HCT116 (cell line): Measurements from ENCODE around the gene SVEP1.

Experiments used
- ATF3 ChIP-seq: IDR thresholded peaks from 2 replicates; pipeline ENCODE4 v1.6.1; 2012
- CTCF ChIP-seq, 3 experiments: fragments of 200-600 bp in 1 of 3; sonication (generic) in 1 of 3; IDR thresholded peaks in 2 of 3; conservative IDR thresholded peaks in 1 of 3; 2 replicates each; pipeline ENCODE4 v1.5.1; 2012 to 2017; ENCODE audit warnings: low read depth in 2 of 3, low read length in 2 of 3, antibody characterized with exemption in 1 of 3, borderline replicate concordance in 1 of 3, control low read depth in 1 of 3, mild to moderate bottlenecking in 1 of 3, mixed read lengths in 1 of 3, mixed run types in 1 of 3, moderate library complexity in 1 of 3; ENCODE audit not compliant: insufficient read depth in 1 of 3
- EZH2 ChIP-seq: fragments of 200-600 bp; sonication (generic); IDR thresholded peaks from 2 replicates; pipeline ENCODE4 v1.6.1; 2017; ENCODE audit warnings: antibody characterized with exemption, mixed run types
- POLR2A ChIP-seq: IDR thresholded peaks from 2 replicates; pipeline ENCODE4 v1.7.0; 2011; ENCODE audit warnings: borderline replicate concordance; ENCODE audit not compliant: insufficient read depth, insufficient read length; ENCODE audit errors: extremely low read depth

GRCh38 chr9:110487196-110487595, 92.3 kb downstream of the SVEP1 start:
- TF ChIP-seq POLR2A (no peak), EZH2 (no peak), CTCF (IDR thresholded peaks at IDR 0.05 in 2 of 3, conservative IDR thresholded peaks at IDR 0.05 in 1 of 3; ENCODE audit: borderline replicate concordance in 1 of 3, insufficient read depth in 1 of 3, low read depth in 2 of 3, low read length in 2 of 3) (no peak), ATF3 (no peak)
